Body of pancreas (tissue), 4 donors: ENCODE results near the gene SENP3. TPM values are rescaled to one million over a fixed set of nuclear protein-coding genes. Genes with fewer than 3 reads are reported as not detected.
"Not testable (repeated sequence)": the region's sequence is repeated elsewhere in the genome, so short reads cannot be mapped to it uniquely, and the experiment has no call there.

Experiments used
- ATAC-seq: fragments of 150-250 bp; one replicate; pipeline ENCODE4 v1.9.1; 2016
- DNase-seq, 4 donors: peaks; one replicate each; pipeline ENCODE4 v3.0.0-alpha.2; 2019
- H3K27ac ChIP-seq, 4 donors: fragments of 200-600 bp; sonication (generic); 1 replicate in 3 of 4; 2 replicates in 1 of 4; pipeline versions ENCODE4 v1.5.1 to v1.6.1; 2016 to 2019; ENCODE audit warnings: mild to moderate bottlenecking in 1 of 4, mixed read lengths in 1 of 4, moderate library complexity in 1 of 4
- H3K27me3 ChIP-seq, 2 donors: fragments of 200-600 bp; sonication (generic); one replicate each; pipeline ENCODE4 v1.6.0; 2016; ENCODE audit warnings: mild to moderate bottlenecking in 1 of 2
- H3K36me3 ChIP-seq, 2 donors: fragments of 200-600 bp; sonication (generic); replicated peaks in 1 of 2; 2 replicates each; pipeline ENCODE4 v1.5.1; 2016; ENCODE audit warnings: low read depth in 2 of 2; ENCODE audit not compliant: insufficient read depth in 1 of 2
- H3K4me1 ChIP-seq: fragments of 200-600 bp; sonication (generic); one replicate; pipeline ENCODE4 v1.6.0; 2016
- H3K4me3 ChIP-seq, 2 donors: fragments of 200-600 bp; sonication (generic); 1 replicate in 1 of 2; 2 replicates in 1 of 2; pipeline ENCODE4 v1.5.1; 2016 to 2019
- H3K9me3 ChIP-seq, 3 donors: fragments of 200-600 bp; sonication (generic); 1 replicate in 2 of 3; 2 replicates in 1 of 3; pipeline ENCODE4 v1.5.1; 2016
- POLR2A ChIP-seq, 3 donors: fragments of 450-650 bp; IDR thresholded peaks; one replicate each; pipeline ENCODE4 v1.6.1; 2016; ENCODE audit warnings: antibody characterized with exemption in 3 of 3, mild to moderate bottlenecking in 2 of 3
- WGBS, 2 donors: methylation state at CpG; one replicate each; pipeline ENCODE4 v1.1.5; 2017; 5-methylcytosine and 5-hydroxymethylcytosine counted together
- intact Hi-C: fragments of 100-400 bp; cut with DNase I; formaldehyde crosslinking; loops from one replicate; pipeline ENCODE4 v1.15.1; 2023
- total RNA-seq, 2 donors: library from RNA; depleted of rRNA; stranded (reverse); fragments of >200 nt; gene quantifications; one replicate each; pipeline ENCODE4 v1.1.0, GENCODE V29; 2016
- TF ChIP-seq, protein P1 (sequence below), 7 experiments: fragments of 450-650 bp in 4 of 7; fragments of 200-600 bp in 3 of 7; sonication (generic) in 3 of 7; IDR thresholded peaks; one replicate each; pipeline ENCODE4 v1.5.1; 2016 to 2019; ENCODE audit warnings: antibody characterized with exemption in 7 of 7

SENP3 gene
- total RNA-seq, 2 donors from 2014 or later, result 25.7 to 28.0 TPM

DNA sequence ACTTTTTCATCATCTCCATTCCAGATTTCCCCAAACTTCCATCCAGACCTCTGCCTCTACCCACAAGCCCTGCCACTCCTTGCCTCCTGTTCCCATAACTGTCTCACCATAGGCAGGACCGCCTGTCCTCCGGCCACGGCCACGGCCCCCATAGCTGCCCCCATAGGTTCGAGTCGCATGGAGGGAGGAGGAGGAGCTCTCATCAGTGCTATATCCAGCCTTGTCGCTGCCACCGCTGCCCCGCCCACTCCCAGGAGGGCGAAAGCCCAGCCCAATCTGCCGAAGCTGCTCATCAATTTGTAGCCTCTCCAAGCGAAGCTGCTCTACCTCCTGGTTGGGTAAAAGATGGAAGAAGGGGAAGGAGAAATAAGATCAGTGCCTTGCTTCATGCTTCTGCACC lies 31.6 kb downstream of the SENP3 start:
- DNase-seq (no peak), ATAC-seq (no peak)
- intact Hi-C loops, result no loop called here
- Histone ChIP-seq H3K4me3 (no peak overlapping the region), H3K27me3 (no peaks in the 10 kb centered on the region), H3K4me1 (peaks cover 13% of the 10 kb centered on the region), H3K36me3 (peaks cover 35 to 40% of the 10 kb centered on the region in 2 donors), H3K27ac (no peak overlapping the region), H3K9me3 (no peaks in the 10 kb centered on the region)
- no peak for TF ChIP-seq POLR2A (IDR thresholded peaks at IDR 0.05)
- TF ChIP-seq, protein P1, sequence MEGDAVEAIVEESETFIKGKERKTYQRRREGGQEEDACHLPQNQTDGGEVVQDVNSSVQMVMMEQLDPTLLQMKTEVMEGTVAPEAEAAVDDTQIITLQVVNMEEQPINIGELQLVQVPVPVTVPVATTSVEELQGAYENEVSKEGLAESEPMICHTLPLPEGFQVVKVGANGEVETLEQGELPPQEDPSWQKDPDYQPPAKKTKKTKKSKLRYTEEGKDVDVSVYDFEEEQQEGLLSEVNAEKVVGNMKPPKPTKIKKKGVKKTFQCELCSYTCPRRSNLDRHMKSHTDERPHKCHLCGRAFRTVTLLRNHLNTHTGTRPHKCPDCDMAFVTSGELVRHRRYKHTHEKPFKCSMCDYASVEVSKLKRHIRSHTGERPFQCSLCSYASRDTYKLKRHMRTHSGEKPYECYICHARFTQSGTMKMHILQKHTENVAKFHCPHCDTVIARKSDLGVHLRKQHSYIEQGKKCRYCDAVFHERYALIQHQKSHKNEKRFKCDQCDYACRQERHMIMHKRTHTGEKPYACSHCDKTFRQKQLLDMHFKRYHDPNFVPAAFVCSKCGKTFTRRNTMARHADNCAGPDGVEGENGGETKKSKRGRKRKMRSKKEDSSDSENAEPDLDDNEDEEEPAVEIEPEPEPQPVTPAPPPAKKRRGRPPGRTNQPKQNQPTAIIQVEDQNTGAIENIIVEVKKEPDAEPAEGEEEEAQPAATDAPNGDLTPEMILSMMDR (IDR thresholded peaks at IDR 0.05), result no peak
- WGBS, 2 donors, result 91% methylated on average over 12 of the region's 12 CpGs

DNA sequence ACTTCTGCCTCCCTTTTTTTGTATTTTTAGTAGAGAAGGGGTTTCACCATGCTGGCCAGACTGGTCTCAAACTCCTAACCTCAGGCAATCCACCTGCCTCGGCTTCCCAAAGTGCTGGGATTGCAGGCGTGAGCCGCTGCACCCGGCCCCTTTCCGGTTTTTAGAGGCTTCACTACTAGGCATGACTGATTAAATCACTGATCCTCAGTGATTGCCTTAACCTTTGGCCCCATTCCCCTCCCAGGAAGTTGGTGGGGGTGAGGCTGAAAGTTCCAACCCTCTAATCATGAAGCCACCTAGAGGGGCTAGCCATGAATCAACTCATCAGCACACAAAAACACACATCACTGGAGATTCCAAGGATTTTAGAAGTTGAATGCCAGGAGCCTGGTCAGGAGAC lies 35.8 kb downstream of the SENP3 start:
- H3K9me3 ChIP-seq, DNase-seq, H3K4me3 ChIP-seq, H3K27me3 ChIP-seq, H3K27ac ChIP-seq, intact Hi-C loops, ATAC-seq, H3K4me1 ChIP-seq: not testable (repeated sequence)
- WGBS, 2 donors, result 80 to 92% methylated on average over 4 to 5 of the region's 5 CpGs
- peaks cover 40 to 53% of the 10 kb centered on the region in 2 donors for H3K36me3 ChIP-seq

DNA sequence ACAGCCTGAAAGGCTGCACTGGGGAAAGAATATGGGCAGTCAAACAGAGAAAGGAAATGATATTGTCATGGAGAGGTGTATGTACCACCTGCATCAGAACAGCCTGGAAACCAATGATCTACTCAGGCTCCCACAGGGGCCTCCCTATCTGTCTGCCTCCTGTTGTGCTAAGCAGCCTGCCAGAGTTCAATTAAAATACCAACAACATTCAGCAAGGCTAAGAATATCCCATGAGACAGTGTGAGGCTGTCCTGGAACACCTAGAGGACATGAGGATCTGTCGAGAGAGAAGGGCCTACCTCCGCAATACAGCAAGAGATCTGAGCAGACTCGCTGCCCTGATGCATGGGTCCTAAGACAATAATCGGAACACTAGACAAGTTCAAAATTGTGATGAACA lies 44.6 kb downstream of the SENP3 start:
- intact Hi-C loops, result no loop called here
- Histone ChIP-seq H3K27ac (no peak overlapping the region), H3K4me3 (no peak overlapping the region), H3K9me3 (no peaks in the 10 kb centered on the region), H3K36me3 (peaks cover 0 to 16% of the 10 kb centered on the region in 2 donors), H3K4me1 (peaks cover 6% of the 10 kb centered on the region), H3K27me3 (no peaks in the 10 kb centered on the region)
- no peak for TF ChIP-seq POLR2A (IDR thresholded peaks at IDR 0.05)
- TF ChIP-seq, protein P1 (IDR thresholded peaks at IDR 0.05), result no peak
- WGBS, 2 donors, result 93 to 98% methylated on average over 4 of the region's 4 CpGs
- no peak for DNase-seq
- no peak for ATAC-seq

DNA sequence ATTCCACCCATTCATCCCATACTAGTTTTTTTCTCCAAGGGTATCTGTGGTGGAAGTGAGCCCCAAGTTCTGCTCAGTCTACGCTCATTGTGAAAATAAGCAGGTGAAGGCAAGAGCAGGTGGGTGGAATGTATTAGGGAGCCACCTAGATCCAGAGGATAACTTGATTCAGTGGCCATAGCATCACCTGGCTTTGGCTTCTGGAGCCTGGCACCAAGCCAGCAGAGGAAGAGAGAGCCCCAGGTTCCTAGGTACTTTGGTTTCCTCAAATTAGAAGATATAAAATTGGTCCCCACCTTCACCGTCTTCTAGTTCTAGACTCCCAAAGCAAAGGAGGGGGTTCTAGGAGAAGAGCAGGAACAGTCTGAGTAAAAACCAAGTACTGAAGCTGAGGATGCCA lies 48.9 kb downstream of the SENP3 start:
- H3K36me3 ChIP-seq, result no peaks in the 10 kb centered on the region
- WGBS, 2 donors, result 96 to 100% methylated on average over 2 of the region's 2 CpGs
- intact Hi-C loops, result no loop called here
- ATAC-seq, result no peak
- no peak for DNase-seq
- TF ChIP-seq, protein P1 (IDR thresholded peaks at IDR 0.05), result no peak
- TF ChIP-seq POLR2A (IDR thresholded peaks at IDR 0.05), result no peak
- H3K4me1 ChIP-seq, result peaks cover 34% of the 10 kb centered on the region
- no peaks in the 10 kb centered on the region for H3K9me3 ChIP-seq
- H3K4me3 ChIP-seq, result no peak overlapping the region
- no peaks in the 10 kb centered on the region for H3K27me3 ChIP-seq
- H3K27ac ChIP-seq, result no peak overlapping the region

DNA sequence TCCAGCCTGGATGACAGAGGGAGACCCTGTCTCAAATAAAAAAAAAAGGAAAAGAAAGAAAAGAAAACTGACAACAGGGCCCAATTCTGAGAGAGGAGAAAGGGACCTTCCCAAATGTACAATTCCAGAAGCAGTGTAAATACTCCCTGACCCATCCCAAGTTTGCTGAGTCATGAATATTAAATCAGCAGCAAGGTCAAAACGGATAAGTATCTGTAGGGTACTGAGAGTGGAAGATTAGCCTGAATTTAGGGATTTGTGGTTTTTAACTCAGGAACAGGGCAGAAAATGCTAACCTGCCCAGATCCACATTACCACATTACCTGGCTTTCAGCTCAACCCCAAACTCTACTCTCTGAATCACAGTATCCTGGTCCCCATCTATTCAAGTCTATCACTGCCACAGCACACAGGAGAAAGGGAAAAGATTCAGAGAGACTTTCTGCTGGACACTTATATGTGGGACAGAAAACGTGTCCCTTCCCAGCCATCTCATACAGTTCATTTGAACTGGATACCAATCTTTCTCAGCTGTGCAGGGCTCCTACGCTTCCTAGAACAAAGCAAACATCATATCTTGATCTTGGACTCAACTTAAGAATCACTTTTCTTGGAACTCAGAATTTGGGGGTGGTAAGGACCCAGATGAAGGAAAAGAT lies 50.0 kb downstream of the SENP3 start:
- WGBS, 2 donors, result 34 to 42% methylated on average over 3 of the region's 3 CpGs
- no peak overlapping the region for H3K4me3 ChIP-seq
- intact Hi-C loops, result no loop called here
- TF ChIP-seq, protein P1 (IDR thresholded peaks at IDR 0.05), result no peak
- TF ChIP-seq POLR2A (IDR thresholded peaks at IDR 0.05), result no peak
- H3K27me3 ChIP-seq, result no peaks in the 10 kb centered on the region
- no peaks in the 10 kb centered on the region for H3K9me3 ChIP-seq
- ATAC-seq (no peak), DNase-seq (no peak)
- peaks cover 34% of the 10 kb centered on the region for H3K4me1 ChIP-seq
- no peak overlapping the region for H3K27ac ChIP-seq
- H3K36me3 ChIP-seq, result no peaks in the 10 kb centered on the region
